Kidney tubule cell (primary cell): Measurements from ENCODE around the gene FOXO6.
A peak's percentile ranks its signal among the peaks of the same experiment; 100 is the strongest.

Source experiments
- DNase-seq: peaks from one replicate; pipeline ENCODE4 v3.0.0-alpha.2; 2018; ENCODE audit warnings: low spot score

FOXO6 gene

GRCh38 chr1:41351262-41352151 is 9.7 kb upstream of the FOXO6 start:
- DNase-seq = no peak

GRCh38 chr1:41353744-41354143 is 7.5 kb upstream of the FOXO6 start:
- DNase-seq = no peak

- DNase-seq = no peak
These were observed 6.3 kb upstream of the FOXO6 start for GRCh38 chr1:41354956-41355355.

GRCh38 chr1:41355356-41355755 is 5.9 kb upstream of the FOXO6 start:
- no peak for DNase-seq

GRCh38 chr1:41355761-41356160 is 5.5 kb upstream of the FOXO6 start:
- no peak for DNase-seq

- no peak for DNase-seq
These were observed 4.5 kb upstream of the FOXO6 start for GRCh38 chr1:41356752-41357151.

- DNase-seq = peak; percentile 40
These were observed 3.7 kb upstream of the FOXO6 start for GRCh38 chr1:41357451-41358101.

GRCh38 chr1:41358131-41359021 is 2.9 kb upstream of the FOXO6 start:
- no peak for DNase-seq

GRCh38 chr1:41359211-41360073 is 1.8 kb upstream of the FOXO6 start:
- DNase-seq = peak; percentile 45

GRCh38 chr1:41360074-41360785 is 1.0 kb upstream of the FOXO6 start:
- DNase-seq = peak; percentile 37

GRCh38 chr1:41361495-41362356 is 492 bp downstream of the FOXO6 start:
- DNase-seq = no peak

- no peak for DNase-seq
These were observed 1.1 kb downstream of the FOXO6 start for GRCh38 chr1:41362357-41362721.

- DNase-seq = no peak
These were observed 1.7 kb downstream of the FOXO6 start for GRCh38 chr1:41362749-41363590.

GRCh38 chr1:41363591-41364320 is 2.5 kb downstream of the FOXO6 start:
- no peak for DNase-seq

GRCh38 chr1:41364442-41365319 is 3.4 kb downstream of the FOXO6 start:
- DNase-seq = no peak

GRCh38 chr1:41365320-41365633 is 4.0 kb downstream of the FOXO6 start:
- no peak for DNase-seq

- peak; percentile 22 for DNase-seq
These were observed 4.7 kb downstream of the FOXO6 start for GRCh38 chr1:41365772-41366454.
